Measurements from ENCODE around the gene TSPAN1.

Gene TSPAN1

GRCh38 chr1:46174448-46175231 is at the start of gene TSPAN1:
TSS of gene TSPAN1 (plus strand) at chr1:46175087. CDS start at chr1:46181108, 6,021 bp downstream.
- no peak within 1 kb of the TSS for H3K4me3 ChIP-seq (ENCODE audit: low read length)
- TF ChIP-seq CTCF (conservative IDR thresholded peaks at IDR 0.05; ENCODE audit: low read length) = no peak
- peak; percentile 66 for DNase-seq (ENCODE audit: low read depth)

- no peak for DNase-seq (ENCODE audit: low read depth)
- no peak for TF ChIP-seq CTCF (conservative IDR thresholded peaks at IDR 0.05; ENCODE audit: low read length)
Measured at GRCh38 chr1:46128344-46128743, 46.5 kb upstream of the TSPAN1 start.

GRCh38 chr1:46130121-46130520 is 44.8 kb upstream of the TSPAN1 start:
- no peak overlapping the region for H3K4me3 ChIP-seq (ENCODE audit: low read length)
- DNase-seq (ENCODE audit: low read depth) = no peak
- TF ChIP-seq CTCF (conservative IDR thresholded peaks at IDR 0.05; ENCODE audit: low read length) = no peak

More at GRCh38 chr1:46128344-46128743, 46.5 kb upstream of the TSPAN1 start:
- no peak overlapping the region for H3K4me3 ChIP-seq (ENCODE audit: low read length)

GRCh38 chr1:46130606-46131005 is 44.3 kb upstream of the TSPAN1 start:
- H3K4me3 ChIP-seq (ENCODE audit: low read length) = peak overlapping the region; percentile 76
- DNase-seq (ENCODE audit: low read depth) = no peak

GRCh38 chr1:46131093-46131492 is 43.8 kb upstream of the TSPAN1 start:
- no peak for TF ChIP-seq CTCF (conservative IDR thresholded peaks at IDR 0.05; ENCODE audit: low read length)
- peak overlapping the region; percentile 76 for H3K4me3 ChIP-seq (ENCODE audit: low read length)
- no peak for DNase-seq (ENCODE audit: low read depth)

More at GRCh38 chr1:46130606-46131005, 44.3 kb upstream of the TSPAN1 start:
- no peak for TF ChIP-seq CTCF (conservative IDR thresholded peaks at IDR 0.05; ENCODE audit: low read length)

- DNase-seq (ENCODE audit: low read depth) = no peak
- no peak for TF ChIP-seq CTCF (conservative IDR thresholded peaks at IDR 0.05; ENCODE audit: low read length)
- H3K4me3 ChIP-seq (ENCODE audit: low read length) = peak overlapping the region; percentile 76
Measured at GRCh38 chr1:46131712-46132528, 43.0 kb upstream of the TSPAN1 start.
